Inflammatory macrophage treated with lipopolysaccharide for 4 hours (primary cell): ENCODE data around the gene NCK1.
"Not testable (repeated sequence)": the region's sequence is repeated elsewhere in the genome, so short reads cannot be mapped to it uniquely, and the experiment has no call there.

Experiments used
- DNase-seq: peaks from one replicate; pipeline ENCODE4 v3.0.0-alpha.2; 2020

Gene NCK1

GRCh38 chr3:136949708-136950107 lies 87.7 kb downstream of the NCK1 start:
- no peak for DNase-seq

GRCh38 chr3:136950623-136951022 lies 88.6 kb downstream of the NCK1 start:
- DNase-seq = peak; percentile 63

- DNase-seq = no peak
These were observed 90.3 kb downstream of the NCK1 start for GRCh38 chr3:136952292-136952691.

DNA sequence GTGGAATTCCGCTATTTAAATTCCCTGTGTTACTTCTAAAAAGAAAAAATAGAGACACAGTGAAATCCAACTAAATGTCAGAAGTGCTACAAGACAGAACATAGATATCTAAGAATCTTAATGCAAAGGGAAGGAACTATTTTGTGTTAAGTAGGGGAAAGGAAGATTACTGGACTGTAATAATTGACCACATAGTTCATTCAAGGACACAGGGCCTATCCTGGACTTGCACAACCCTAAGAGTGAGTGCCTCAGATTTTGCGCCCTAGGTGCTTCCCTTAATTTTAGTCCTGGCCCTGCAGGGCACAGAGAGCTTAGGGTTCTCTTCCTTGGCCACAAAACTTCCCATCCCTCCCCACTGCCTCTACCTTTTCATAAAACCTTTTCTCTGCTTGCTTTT lies 92.2 kb downstream of the NCK1 start:
- DNase-seq = no peak

GRCh38 chr3:136954980-136955780 lies 93.2 kb downstream of the NCK1 start:
- DNase-seq = no peak

DNA sequence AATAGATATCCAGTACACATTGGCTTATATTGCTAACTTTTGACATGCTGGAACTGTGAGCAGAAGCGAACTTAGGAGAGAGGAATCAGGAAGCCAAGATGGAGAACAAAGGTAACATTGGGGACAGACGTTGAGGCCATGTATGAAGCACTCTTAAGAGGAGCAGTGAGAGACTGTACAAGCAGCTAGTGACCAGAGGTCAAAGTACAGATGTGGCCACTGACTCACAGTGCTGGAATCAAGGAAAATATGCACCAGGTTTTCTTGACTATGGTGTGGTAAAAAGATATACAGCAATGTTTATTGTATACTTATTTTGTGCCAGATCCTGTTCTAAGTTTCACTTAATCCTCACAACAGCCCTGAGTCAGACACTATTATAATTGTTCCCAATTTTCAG lies 93.8 kb downstream of the NCK1 start:
- DNase-seq = no peak

- DNase-seq = no peak
These were observed 95.0 kb downstream of the NCK1 start for GRCh38 chr3:136956971-136957370.

GRCh38 chr3:136957751-136958288 lies 95.8 kb downstream of the NCK1 start, which contains the start of gene IL20RB:
Gene IL20RB, plus strand, starts transcription at chr3:136957983. Its CDS starts 131 bp downstream, at chr3:136958114.
- no peak for DNase-seq

- DNase-seq = no peak
These were observed 96.9 kb downstream of the NCK1 start for GRCh38 chr3:136958939-136959338.

GRCh38 chr3:136959599-136959998 lies 97.6 kb downstream of the NCK1 start:
- DNase-seq = no peak

GRCh38 chr3:136960838-136961836 lies 99.1 kb downstream of the NCK1 start:
- DNase-seq = no peak

DNA sequence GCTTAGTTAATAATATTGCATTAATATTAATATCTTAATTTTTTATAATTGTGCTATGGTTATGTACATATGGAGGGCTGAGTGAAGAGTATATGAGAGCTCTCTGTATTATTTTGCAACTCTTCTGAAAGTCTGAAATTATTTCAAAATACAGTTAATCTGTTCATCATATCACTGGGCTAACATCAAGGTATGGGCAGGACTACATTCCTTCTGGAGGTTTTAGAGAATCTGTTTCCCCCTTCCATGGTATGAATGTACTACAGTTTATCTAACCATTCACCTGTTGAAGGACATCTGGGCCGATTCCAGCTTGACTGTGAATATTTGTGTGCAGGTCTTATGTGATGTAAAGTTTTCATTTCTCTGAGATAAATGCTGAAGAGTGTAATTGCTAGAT lies 100.9 kb downstream of the NCK1 start:
- no peak for DNase-seq

DNA sequence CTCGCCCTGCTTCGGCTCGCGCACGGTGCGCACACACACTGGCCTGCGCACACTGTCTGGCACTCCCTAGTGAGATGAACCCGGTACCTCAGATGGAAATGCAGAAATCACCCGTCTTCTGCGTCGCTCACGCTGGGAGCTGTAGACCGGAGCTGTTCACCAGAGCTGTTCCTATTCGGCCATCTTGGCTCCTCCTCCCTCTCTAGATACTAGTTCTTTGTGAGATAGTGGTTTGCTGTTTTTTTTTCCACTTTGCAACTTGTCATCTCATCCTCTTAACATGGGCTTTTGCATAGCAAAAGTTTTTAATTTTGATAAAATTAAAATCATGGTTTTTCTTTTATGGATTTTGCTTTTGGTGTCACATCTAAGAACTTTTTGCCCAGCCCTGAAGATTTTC lies 107.5 kb downstream of the NCK1 start:
- DNase-seq = not testable (repeated sequence)

- no peak for DNase-seq
These were observed 111.3 kb downstream of the NCK1 start for GRCh38 chr3:136973352-136973751.

GRCh38 chr3:136974670-136975069 lies 112.7 kb downstream of the NCK1 start:
- no peak for DNase-seq

DNA sequence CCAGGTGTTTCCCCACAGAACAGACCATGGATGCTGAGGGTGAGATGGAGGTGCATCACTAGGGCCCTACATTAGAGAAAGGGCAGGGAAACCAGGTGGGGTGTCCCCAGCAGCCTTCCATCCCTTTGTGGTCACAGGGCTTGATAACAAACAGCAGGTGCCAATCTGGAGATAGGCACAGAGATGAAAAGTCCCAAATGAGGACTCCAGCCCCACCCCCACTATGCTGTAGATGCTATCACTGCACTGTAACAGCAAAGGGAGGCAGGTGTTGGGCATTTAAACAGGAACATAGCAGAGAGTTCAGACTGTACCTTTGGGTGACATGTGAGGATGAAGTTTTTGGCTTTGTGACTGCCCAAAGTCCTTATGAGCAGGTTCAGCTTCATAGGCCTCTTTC lies 117.2 kb downstream of the NCK1 start:
- DNase-seq = no peak

- no peak for DNase-seq
These were observed 117.7 kb downstream of the NCK1 start for GRCh38 chr3:136979684-136980083.

- no peak for DNase-seq
These were observed 120.0 kb downstream of the NCK1 start for GRCh38 chr3:136982033-136982432.

GRCh38 chr3:136982520-136983138 lies 120.6 kb downstream of the NCK1 start:
- no peak for DNase-seq

GRCh38 chr3:136984837-136985236 lies 122.8 kb downstream of the NCK1 start:
- DNase-seq = no peak

DNA sequence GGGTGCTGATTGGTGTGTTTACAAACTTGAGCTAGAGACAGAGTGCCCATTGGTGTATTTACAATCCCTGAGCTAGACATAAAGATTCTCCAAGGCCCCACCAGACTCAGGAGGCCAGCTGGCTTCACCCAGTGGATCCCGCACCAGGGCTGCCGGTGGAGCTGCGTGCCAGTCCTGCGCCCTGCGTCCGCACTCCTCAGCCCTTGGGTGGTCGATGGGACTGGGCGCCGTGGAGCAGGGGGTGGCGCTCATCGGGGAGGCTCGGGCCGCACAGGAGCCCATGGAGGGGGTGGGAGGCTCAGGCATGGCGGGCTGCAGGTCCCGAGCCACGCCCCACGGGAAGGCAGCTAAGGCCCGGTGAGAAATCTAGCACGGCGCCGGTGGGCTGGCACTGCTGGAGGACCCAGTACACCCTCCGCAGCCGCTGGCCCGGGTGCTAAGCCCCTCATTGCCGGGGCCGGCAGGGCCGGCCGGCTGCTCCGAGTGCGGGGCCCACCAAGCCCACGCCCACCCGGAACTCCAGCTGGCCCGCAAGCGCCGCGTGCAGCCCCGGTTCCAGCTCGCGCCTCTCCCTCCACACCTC lies 125.5 kb downstream of the NCK1 start:
- not testable (repeated sequence) for DNase-seq

DNA sequence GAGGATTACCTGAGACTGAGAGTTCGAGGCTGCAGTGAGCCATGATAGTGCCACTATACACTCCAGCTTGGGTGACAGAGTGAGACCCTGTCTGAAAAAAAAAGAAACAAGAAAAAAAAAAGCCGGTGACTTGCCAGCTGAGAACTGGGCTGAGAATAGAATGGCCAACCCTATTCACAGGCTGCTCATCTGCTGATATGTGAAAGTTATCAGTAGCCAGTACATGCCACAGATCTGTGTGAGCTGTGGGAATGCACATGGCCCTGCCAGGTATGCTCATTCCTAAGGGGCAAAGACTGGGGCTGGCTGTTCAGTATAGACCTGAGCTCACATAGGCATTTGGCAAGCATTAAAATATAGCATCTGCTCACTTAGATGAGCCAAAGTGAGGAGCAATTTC lies 126.6 kb downstream of the NCK1 start:
- no peak for DNase-seq
